Dedifferentiated amniotic fluid mesenchymal stem cell (primary cell): ENCODE measurements around the gene TRPM2.
"Not testable (repeated sequence)": the region's sequence is repeated elsewhere in the genome, so short reads cannot be mapped to it uniquely, and the experiment has no call there.

ENCODE experiments used
- DNase-seq: peaks from one replicate; pipeline ENCODE4 v3.0.0-alpha.2; 2016; ENCODE audit errors: extremely low spot score

The TRPM2 gene

GRCh38 chr21:44354775-44355771 lies 1.7 kb downstream of the TRPM2 start:
- DNase-seq: no peak

- no peak for DNase-seq
Measured at GRCh38 chr21:44356160-44356559, 2.7 kb downstream of the TRPM2 start.

GRCh38 chr21:44356636-44357035 lies 3.2 kb downstream of the TRPM2 start:
- no peak for DNase-seq

GRCh38 chr21:44357064-44357837 lies 3.8 kb downstream of the TRPM2 start:
- no peak for DNase-seq

- DNase-seq: no peak
Measured at GRCh38 chr21:44359396-44359795, 6.0 kb downstream of the TRPM2 start.

GRCh38 chr21:44360159-44360558 lies 6.7 kb downstream of the TRPM2 start:
- DNase-seq: no peak

GRCh38 chr21:44361903-44362302 lies 8.5 kb downstream of the TRPM2 start:
- not testable (repeated sequence) for DNase-seq

GRCh38 chr21:44363278-44363677 lies 9.9 kb downstream of the TRPM2 start:
- DNase-seq: no peak

- DNase-seq: no peak
Measured at GRCh38 chr21:44364151-44365053, 11.0 kb downstream of the TRPM2 start.

- DNase-seq: no peak
Measured at GRCh38 chr21:44365251-44365966, 12.0 kb downstream of the TRPM2 start.

GRCh38 chr21:44365967-44366585 lies 12.7 kb downstream of the TRPM2 start:
- no peak for DNase-seq

- DNase-seq: no peak
Measured at GRCh38 chr21:44366586-44367211, 13.3 kb downstream of the TRPM2 start.

- DNase-seq: no peak
Measured at GRCh38 chr21:44368711-44369446, 15.5 kb downstream of the TRPM2 start.

GRCh38 chr21:44370027-44370735 lies 16.8 kb downstream of the TRPM2 start:
- peak; percentile 26 for DNase-seq

GRCh38 chr21:44370786-44371410 lies 17.5 kb downstream of the TRPM2 start:
- no peak for DNase-seq

GRCh38 chr21:44371596-44371995 lies 18.2 kb downstream of the TRPM2 start:
- DNase-seq: no peak

- no peak for DNase-seq
Measured at GRCh38 chr21:44372616-44373015, 19.2 kb downstream of the TRPM2 start.

- DNase-seq: no peak
Measured at GRCh38 chr21:44374601-44375280, 21.3 kb downstream of the TRPM2 start.
